HepG2 (cell line): ENCODE results near the gene SREBF1. TPM values are rescaled to one million over a fixed set of nuclear protein-coding genes. Genes with fewer than 3 reads are reported as not detected.

Experiments
- microRNA counts: library from miRNA; unstranded; fragments of <30 nt; microRNA quantifications from one replicate; lab custom pipeline; 2015
- microRNA-seq: library from miRNA; unstranded; fragments of <30 nt; microRNA quantifications from one replicate; pipeline ENCODE4, GENCODE V29; 2020
- polyA plus RNA-seq, 8 experiments: library from polyadenylated mRNA; depleted of rRNA in 3 of 8; stranded (reverse) in 7 of 8; unstranded in 1 of 8; fragments of >200 nt; fragmentation: Illumina TruSeq in 4 of 8; extraction: Trizol in 4 of 8; gene quantifications; 2 replicates each; pipeline versions ENCODE4 v1.2.1 to v1.2.3, GENCODE V29; 2011 to 2016; ENCODE audit warnings: low read depth in 4 of 8, missing spikeins in 1 of 8, mixed read lengths in 1 of 8; ENCODE audit not compliant: insufficient read depth in 1 of 8
- small RNA-seq, 3 experiments: library from RNA; depleted of rRNA; stranded (forward); fragments of <200 nt; gene quantifications; one replicate each; pipeline ENCODE3, GENCODE V24; 2012; ENCODE audit warnings: low read depth in 2 of 3, low replicate concordance in 1 of 3; ENCODE audit not compliant: insufficient read length in 3 of 3, insufficient read depth in 2 of 3
- total RNA-seq, 5 experiments: library from RNA; depleted of rRNA; stranded (reverse); fragments of >200 nt; fragmentation: Illumina TruSeq; extraction: Trizol; gene quantifications; 2 replicates each; pipeline ENCODE4 v1.2.3, GENCODE V29; 2016; ENCODE audit warnings: low read depth in 1 of 5

The SREBF1 gene
- total and polyA plus RNA-seq, 2 of the 13 experiments (the other 11 are each of a cell fraction or from before 2014, with no cell fraction given): 34.3 to 38.0 TPM

MicroRNAs encoded within 50 kb of the gene (microRNA counts, 767-probe panel; counts per million panel counts)
- not detected for microRNA hsa-miR-33b-5p (lab: Ali Mortazavi, UCI)

Small RNA genes lying within 50 kb of the gene (microRNA-seq; reads per million reads assigned to microRNA genes)
- gene MIR33B (129 reads per million, percentile 75 among the genes with 10 or more reads in this experiment), gene MIR6777 (0.85 reads per million)

Small RNA genes lying within 50 kb of the gene (small RNA-seq; reads per million reads assigned to genes)
- gene MIR33B (0.31 to 219 (median 104) reads per million in 3 experiments), gene MIR6777 (0 to 0.97 (median 0.33) reads per million in 3 experiments)

Other genes with a start within 250 kb of the SREBF1 start
- 16.4 and 31.7 TPM in 2 replicates for gene PEMT, start 245.3 kb downstream of the SREBF1 start, total RNA-seq (2016; rRNA removed; fragmentation: Illumina TruSeq; extraction: Trizol)
- gene PEMT, start 245.3 kb downstream of the SREBF1 start, polyA plus RNA-seq (2011; rRNA removed): 43.6 and 61.4 TPM in 2 replicates
- gene RAI1, start 155.5 kb downstream of the SREBF1 start, total RNA-seq (2016; rRNA removed; fragmentation: Illumina TruSeq; extraction: Trizol): 5.1 and 5.2 TPM in 2 replicates
- 3.4 and 3.9 TPM in 2 replicates for gene RAI1, start 155.5 kb downstream of the SREBF1 start, polyA plus RNA-seq (2011; rRNA removed)
- gene TOM1L2, start 135.4 kb upstream of the SREBF1 start, total RNA-seq (2016; rRNA removed; fragmentation: Illumina TruSeq; extraction: Trizol): 4.5 and 4.7 TPM in 2 replicates
- 7.4 and 9.1 TPM in 2 replicates for gene TOM1L2, start 135.4 kb upstream of the SREBF1 start, polyA plus RNA-seq (2011; rRNA removed)
- gene DRC3, start 135.9 kb upstream of the SREBF1 start, total RNA-seq (2016; rRNA removed; fragmentation: Illumina TruSeq; extraction: Trizol): 0.53 and 0.73 TPM in 2 replicates
- 0.54 and 0.87 TPM in 2 replicates for gene DRC3, start 135.9 kb upstream of the SREBF1 start, polyA plus RNA-seq (2011; rRNA removed)
- 14.2 and 15.0 TPM in 2 replicates for gene ATPAF2, start 202.2 kb upstream of the SREBF1 start, total RNA-seq (2016; rRNA removed; fragmentation: Illumina TruSeq; extraction: Trizol)
- gene ATPAF2, start 202.2 kb upstream of the SREBF1 start, polyA plus RNA-seq (2011; rRNA removed): 16.0 and 16.5 TPM in 2 replicates
- 4.3 and 5.5 TPM in 2 replicates for gene GID4, start 202.4 kb upstream of the SREBF1 start, total RNA-seq (2016; rRNA removed; fragmentation: Illumina TruSeq; extraction: Trizol)
- 4.7 and 6.1 TPM in 2 replicates for gene GID4, start 202.4 kb upstream of the SREBF1 start, polyA plus RNA-seq (2011; rRNA removed)